GM19023 (cell line): ENCODE results near the gene DNAJB6.

Experiments
- ATAC-seq: cut with Tn5 transposase; IDR thresholded peaks from one replicate; pipeline ENCODE4 v1.9.1; 2021; ENCODE audit warnings: mild to moderate bottlenecking, moderate library complexity; ENCODE audit not compliant: unreplicated experiment

The DNAJB6 gene

GRCh38 chr7:157407512-157408257 lies 70.9 kb downstream of the DNAJB6 start:
- no peak for ATAC-seq

GRCh38 chr7:157408258-157409101 lies 71.7 kb downstream of the DNAJB6 start:
- ATAC-seq, result no peak

- no peak for ATAC-seq
Observed at GRCh38 chr7:157409149-157409752, 72.4 kb downstream of the DNAJB6 start.

GRCh38 chr7:157409753-157410727 lies 73.2 kb downstream of the DNAJB6 start:
- no peak for ATAC-seq

- ATAC-seq, result no peak
Observed at GRCh38 chr7:157410831-157411556, 74.2 kb downstream of the DNAJB6 start.

GRCh38 chr7:157411580-157411979 lies 74.8 kb downstream of the DNAJB6 start:
- ATAC-seq, result no peak

- no peak for ATAC-seq
Observed at GRCh38 chr7:157412021-157412443, 75.2 kb downstream of the DNAJB6 start.

- ATAC-seq, result no peak
Observed at GRCh38 chr7:157412491-157413180, 75.8 kb downstream of the DNAJB6 start.

- ATAC-seq, result no peak
Observed at GRCh38 chr7:157413881-157414701, 77.3 kb downstream of the DNAJB6 start.

GRCh38 chr7:157414702-157415096 lies 77.9 kb downstream of the DNAJB6 start:
- ATAC-seq, result no peak

GRCh38 chr7:157415486-157415885 lies 78.7 kb downstream of the DNAJB6 start:
- no peak for ATAC-seq

GRCh38 chr7:157416011-157416410 lies 79.2 kb downstream of the DNAJB6 start:
- no peak for ATAC-seq

GRCh38 chr7:157418204-157419034 lies 81.6 kb downstream of the DNAJB6 start:
- ATAC-seq, result no peak

GRCh38 chr7:157419035-157419293 lies 82.2 kb downstream of the DNAJB6 start:
- no peak for ATAC-seq

- ATAC-seq, result no peak
Observed at GRCh38 chr7:157422279-157422678, 85.5 kb downstream of the DNAJB6 start.

- no peak for ATAC-seq
Observed at GRCh38 chr7:157423348-157423747, 86.5 kb downstream of the DNAJB6 start.

- no peak for ATAC-seq
Observed at GRCh38 chr7:157423886-157424565, 87.2 kb downstream of the DNAJB6 start.
